ENCODE results near the gene FOXL2.

- TF ChIP-seq CTCF (IDR thresholded peaks at IDR 0.05), result no peak
- TF ChIP-seq EP300 (IDR thresholded peaks at IDR 0.05; ENCODE audit: low read depth), result no peak
- no peak for TF ChIP-seq POLR2AphosphoS5 (IDR thresholded peaks at IDR 0.05)
Observed at GRCh38 chr3:138949445-138950005, 2.6 kb upstream of the FOXL2 start.
